Measurements from ENCODE around the gene KLF9. TPM values are rescaled to one million over a fixed set of nuclear protein-coding genes. Genes with fewer than 3 reads are reported as not detected.
A peak's percentile ranks its signal among the peaks of the same experiment; 100 is the strongest.

Gene KLF9
- polyA plus RNA-seq, 1 donor (not counting 4 experiments of a cell fraction or from before 2014, with no cell fraction given), result 4.5 TPM

DNA sequence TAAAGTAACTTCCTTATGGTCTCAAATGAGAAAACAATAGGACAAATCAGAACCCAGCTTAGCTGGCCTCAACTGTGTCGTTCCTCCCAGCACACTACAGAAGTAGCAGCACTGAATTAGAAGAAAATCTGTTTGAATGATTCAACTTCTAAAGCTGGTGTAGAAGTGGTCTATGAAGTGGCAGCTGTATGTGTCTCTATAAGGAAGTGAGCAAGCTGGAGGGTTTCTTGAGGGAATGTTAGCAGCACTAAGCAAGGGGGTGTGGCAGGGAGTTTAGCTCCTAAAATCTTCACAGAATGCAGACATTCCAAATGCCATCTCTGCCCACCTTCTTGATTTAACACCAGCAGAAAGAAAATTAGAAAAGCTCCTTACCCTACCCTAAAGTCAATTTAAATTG, 4.1 kb downstream of the KLF9 start:
- Histone ChIP-seq H4K20me1 (ENCODE audit: control insufficient read depth, extremely low read depth, insufficient read depth, low read length) (no peaks in the 10 kb centered on the region), H3K4me3 (ENCODE audit: control insufficient read depth in 2 of 3, extremely low read depth in 1 of 3, insufficient read depth in 2 of 3, low read depth in 1 of 3, low read length in 3 of 3) (peak overlapping the region in 2 of 3 experiments; percentile 88 to 89), H3K9ac (ENCODE audit: control insufficient read depth, extremely low read depth, insufficient read depth, low read length) (no peak overlapping the region), H3K4me1 (ENCODE audit: control insufficient read depth, extremely low read depth, insufficient read depth, low read length) (peaks cover 20% of the 10 kb centered on the region), H3K27ac (ENCODE audit: control insufficient read depth, insufficient read depth, low read length) (no peak overlapping the region), H3K9me3 (ENCODE audit: control insufficient read depth, low read depth, low read length) (no peaks in the 10 kb centered on the region), H3K4me2 (ENCODE audit: control insufficient read depth, extremely low read depth, insufficient read depth, low read depth, low read length) (peak overlapping the region; percentile 87), H3K9me1 (ENCODE audit: control insufficient read depth, extremely low read depth, insufficient read depth, low read length) (no peaks in the 10 kb centered on the region), H3K79me2 (ENCODE audit: control insufficient read depth, insufficient read depth, low read length) (no peaks in the 10 kb centered on the region), H2AFZ (ENCODE audit: control insufficient read depth, low read length) (no peak overlapping the region), H3K36me3 (ENCODE audit: control insufficient read depth in 2 of 2, extremely low read depth in 1 of 2, insufficient read depth in 2 of 2, low read length in 2 of 2) (no peaks in the 10 kb centered on the region), H3K27me3 (ENCODE audit: control insufficient read depth, extremely low read depth, insufficient read depth, low read length) (no peaks in the 10 kb centered on the region)
- no peak for DNase-seq (ENCODE audit: low read depth, low spot score)
- dilution Hi-C loops (cut with MboI; ENCODE audit: extremely low pct_ligation_motif_present, low sequenced_read_pairs), result no loop called here
- no peak for TF ChIP-seq EZH2 (IDR thresholded peaks at IDR 0.05; ENCODE audit: low read length)
- TF ChIP-seq, protein P1, sequence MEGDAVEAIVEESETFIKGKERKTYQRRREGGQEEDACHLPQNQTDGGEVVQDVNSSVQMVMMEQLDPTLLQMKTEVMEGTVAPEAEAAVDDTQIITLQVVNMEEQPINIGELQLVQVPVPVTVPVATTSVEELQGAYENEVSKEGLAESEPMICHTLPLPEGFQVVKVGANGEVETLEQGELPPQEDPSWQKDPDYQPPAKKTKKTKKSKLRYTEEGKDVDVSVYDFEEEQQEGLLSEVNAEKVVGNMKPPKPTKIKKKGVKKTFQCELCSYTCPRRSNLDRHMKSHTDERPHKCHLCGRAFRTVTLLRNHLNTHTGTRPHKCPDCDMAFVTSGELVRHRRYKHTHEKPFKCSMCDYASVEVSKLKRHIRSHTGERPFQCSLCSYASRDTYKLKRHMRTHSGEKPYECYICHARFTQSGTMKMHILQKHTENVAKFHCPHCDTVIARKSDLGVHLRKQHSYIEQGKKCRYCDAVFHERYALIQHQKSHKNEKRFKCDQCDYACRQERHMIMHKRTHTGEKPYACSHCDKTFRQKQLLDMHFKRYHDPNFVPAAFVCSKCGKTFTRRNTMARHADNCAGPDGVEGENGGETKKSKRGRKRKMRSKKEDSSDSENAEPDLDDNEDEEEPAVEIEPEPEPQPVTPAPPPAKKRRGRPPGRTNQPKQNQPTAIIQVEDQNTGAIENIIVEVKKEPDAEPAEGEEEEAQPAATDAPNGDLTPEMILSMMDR (optimal IDR thresholded peaks at IDR 0.05 in 1 of 3, IDR thresholded peaks at IDR 0.05 in 1 of 3, conservative IDR thresholded peaks at IDR 0.05 in 1 of 3; ENCODE audit: extremely low read depth in 1 of 3, insufficient read depth in 2 of 3, low read length in 3 of 3), result no peak
- FAIRE-seq, result no peak

DNA sequence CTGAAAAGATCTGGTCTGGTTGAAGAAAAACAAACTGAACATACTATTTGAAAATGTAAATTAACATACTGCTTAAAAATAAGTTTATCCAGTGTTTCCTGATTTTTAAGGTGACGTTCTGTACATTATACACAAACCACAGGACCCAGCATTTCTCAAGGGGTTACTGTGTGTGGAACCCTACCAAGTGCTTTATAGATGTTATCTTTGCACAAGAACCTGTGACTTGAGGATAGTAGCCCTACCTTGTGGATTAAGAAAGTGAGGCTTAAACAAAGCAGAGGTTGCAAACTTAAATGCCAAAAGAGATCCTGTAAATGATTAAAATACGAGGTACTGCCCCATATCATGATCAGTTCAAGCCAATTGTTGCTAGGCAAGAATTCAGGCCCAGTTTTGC, 4.7 kb downstream of the KLF9 start:
- no peaks in the 10 kb centered on the region for H3K79me2 ChIP-seq (ENCODE audit: control insufficient read depth, insufficient read depth, low read length)
- no peak for FAIRE-seq
- no peak overlapping the region for H2AFZ ChIP-seq (ENCODE audit: control insufficient read depth, low read length)
- TF ChIP-seq, protein P1 (optimal IDR thresholded peaks at IDR 0.05 in 1 of 3, IDR thresholded peaks at IDR 0.05 in 1 of 3, conservative IDR thresholded peaks at IDR 0.05 in 1 of 3; ENCODE audit: extremely low read depth in 1 of 3, insufficient read depth in 2 of 3, low read length in 3 of 3), result no peak
- no peak for TF ChIP-seq EZH2 (IDR thresholded peaks at IDR 0.05; ENCODE audit: low read length)
- H3K9ac ChIP-seq (ENCODE audit: control insufficient read depth, extremely low read depth, insufficient read depth, low read length), result no peak overlapping the region
- H4K20me1 ChIP-seq (ENCODE audit: control insufficient read depth, extremely low read depth, insufficient read depth, low read length), result no peaks in the 10 kb centered on the region
- H3K36me3 ChIP-seq (ENCODE audit: control insufficient read depth in 2 of 2, extremely low read depth in 1 of 2, insufficient read depth in 2 of 2, low read length in 2 of 2), result no peaks in the 10 kb centered on the region
- H3K27ac ChIP-seq (ENCODE audit: control insufficient read depth, insufficient read depth, low read length), result no peak overlapping the region
- dilution Hi-C loops (cut with MboI; ENCODE audit: extremely low pct_ligation_motif_present, low sequenced_read_pairs), result no loop called here
- no peak overlapping the region for H3K4me3 ChIP-seq (ENCODE audit: control insufficient read depth in 2 of 3, extremely low read depth in 1 of 3, insufficient read depth in 2 of 3, low read depth in 1 of 3, low read length in 3 of 3)
- peaks cover 20% of the 10 kb centered on the region for H3K4me1 ChIP-seq (ENCODE audit: control insufficient read depth, extremely low read depth, insufficient read depth, low read length)
- H3K9me1 ChIP-seq (ENCODE audit: control insufficient read depth, extremely low read depth, insufficient read depth, low read length), result no peaks in the 10 kb centered on the region
- H3K9me3 ChIP-seq (ENCODE audit: control insufficient read depth, low read depth, low read length), result no peaks in the 10 kb centered on the region
- DNase-seq (ENCODE audit: low read depth, low spot score), result no peak
- no peak overlapping the region for H3K4me2 ChIP-seq (ENCODE audit: control insufficient read depth, extremely low read depth, insufficient read depth, low read depth, low read length)
- H3K27me3 ChIP-seq (ENCODE audit: control insufficient read depth, extremely low read depth, insufficient read depth, low read length), result no peaks in the 10 kb centered on the region

All from keratinocyte (primary cell).